Measurements from ENCODE around the gene NUP98. TPM values are rescaled to one million over a fixed set of nuclear protein-coding genes. Genes with fewer than 3 reads are reported as not detected.

NUP98 gene
- total and polyA plus RNA-seq, 2 donors (not counting 3 experiments of a cell fraction or from before 2014, with no cell fraction given): 92.7 to 169 TPM

DNA sequence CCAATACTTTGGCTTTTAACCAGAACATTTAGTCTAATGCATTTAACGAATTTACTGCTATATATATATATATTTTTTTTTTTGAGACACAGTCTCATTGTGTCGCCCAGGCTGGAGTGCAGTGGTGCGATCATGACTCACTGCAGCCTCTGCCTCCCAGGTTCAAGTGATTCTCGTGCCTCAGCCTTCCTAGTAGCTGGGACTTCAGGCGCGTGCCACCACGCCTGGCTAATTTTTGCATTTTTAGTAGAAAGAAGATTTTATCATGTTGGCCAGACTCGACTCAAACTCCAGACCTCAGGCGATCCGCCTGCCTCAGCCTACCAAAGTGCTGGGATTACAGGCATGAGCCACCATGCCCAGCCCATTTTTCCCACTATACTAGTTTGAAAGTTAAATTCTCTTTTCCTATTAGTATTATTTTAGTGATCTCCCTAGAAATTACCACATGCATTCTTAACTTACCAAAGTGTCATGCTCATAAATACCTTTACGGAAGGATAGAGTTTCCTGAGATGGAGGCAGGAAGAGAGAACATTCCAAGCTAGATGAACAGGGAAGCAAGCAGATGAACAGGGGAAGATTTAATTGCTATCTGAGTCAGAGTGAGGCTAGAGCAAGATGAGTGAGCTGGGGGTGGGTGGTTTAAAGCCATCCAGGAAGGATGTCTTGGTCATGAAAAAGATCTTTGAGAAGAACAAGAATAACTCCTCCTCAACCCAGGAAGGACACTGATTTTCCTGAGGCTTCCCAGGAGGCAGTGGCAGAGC is 6.6 kb upstream of the NUP98 start:
- H3K27me3 ChIP-seq (ENCODE audit: control insufficient read depth in 2 of 2, insufficient read depth in 2 of 2, low read length in 2 of 2): no peaks in the 10 kb centered on the region
- H3K9me3 ChIP-seq (replicated peaks; ENCODE audit: control insufficient read depth, insufficient read depth, low read length): no peaks in the 10 kb centered on the region
- H4K20me1 ChIP-seq (replicated peaks; ENCODE audit: control insufficient read depth, extremely low read depth, insufficient read depth, low read length): no peaks in the 10 kb centered on the region
- intact Hi-C loops (cut with micrococcal nuclease) (no loop called here), dilution Hi-C loops (cut with MboI; ENCODE audit: extremely low pct_ligation_motif_present, low sequenced_read_pairs) (no loop called here)
- no TSS peak for BruUV-seq (replicated peaks)
- ChIA-PET POLR2A (interaction anchor here (0.6 kb wide), 1 partner anchor 41 kb away, joined by 3 read pairs; no protein-coding TSS in a partner anchor), CTCF (interaction anchor here (0.7 kb wide), 1 partner anchor 38 kb away, joined by 3 read pairs; no protein-coding TSS in a partner anchor)
- no peak overlapping the region for H3K4me2 ChIP-seq (ENCODE audit: insufficient read depth, low read length)
- peaks cover 10% of the 10 kb centered on the region for H3K4me1 ChIP-seq (ENCODE audit: control insufficient read depth, extremely low read depth, insufficient read depth, low read length)
- H3K36me3 ChIP-seq (ENCODE audit: control insufficient read depth in 2 of 2, extremely low read depth in 1 of 2, insufficient read depth in 2 of 2, low read length in 2 of 2): no peaks in the 10 kb centered on the region
- H2AFZ ChIP-seq (ENCODE audit: low read depth, low read length): no peak overlapping the region
- DNase-seq (ENCODE audit: low read depth, low spot score) (no peak), FAIRE-seq (no peak)
- H3K9me1 ChIP-seq (replicated peaks; ENCODE audit: control insufficient read depth, extremely low read depth, insufficient read depth, low read length): no peaks in the 10 kb centered on the region
- no peaks in the 10 kb centered on the region for H3K79me2 ChIP-seq (ENCODE audit: control insufficient read depth, insufficient read depth, low read length)
- H3K27ac ChIP-seq (ENCODE audit: insufficient read depth, low read depth, low read length): no peak overlapping the region
- TF ChIP-seq EZH2 (IDR thresholded peaks at IDR 0.05; ENCODE audit: borderline replicate concordance, low read depth, low read length, severe bottlenecking) (no peak), MYC (IDR thresholded peaks at IDR 0.05; ENCODE audit: low read depth, low read length) (no peak), FOS (IDR thresholded peaks at IDR 0.05; ENCODE audit: borderline replicate concordance, insufficient read depth, low read length) (peak; percentile 7)
- no peak overlapping the region for H3K9ac ChIP-seq (replicated peaks; ENCODE audit: extremely low read depth, insufficient read depth, low read length)
- no peak overlapping the region for H3K4me3 ChIP-seq (replicated peaks in 1 of 3; ENCODE audit: insufficient read depth in 1 of 3, low read depth in 1 of 3, low read length in 3 of 3)

DNA sequence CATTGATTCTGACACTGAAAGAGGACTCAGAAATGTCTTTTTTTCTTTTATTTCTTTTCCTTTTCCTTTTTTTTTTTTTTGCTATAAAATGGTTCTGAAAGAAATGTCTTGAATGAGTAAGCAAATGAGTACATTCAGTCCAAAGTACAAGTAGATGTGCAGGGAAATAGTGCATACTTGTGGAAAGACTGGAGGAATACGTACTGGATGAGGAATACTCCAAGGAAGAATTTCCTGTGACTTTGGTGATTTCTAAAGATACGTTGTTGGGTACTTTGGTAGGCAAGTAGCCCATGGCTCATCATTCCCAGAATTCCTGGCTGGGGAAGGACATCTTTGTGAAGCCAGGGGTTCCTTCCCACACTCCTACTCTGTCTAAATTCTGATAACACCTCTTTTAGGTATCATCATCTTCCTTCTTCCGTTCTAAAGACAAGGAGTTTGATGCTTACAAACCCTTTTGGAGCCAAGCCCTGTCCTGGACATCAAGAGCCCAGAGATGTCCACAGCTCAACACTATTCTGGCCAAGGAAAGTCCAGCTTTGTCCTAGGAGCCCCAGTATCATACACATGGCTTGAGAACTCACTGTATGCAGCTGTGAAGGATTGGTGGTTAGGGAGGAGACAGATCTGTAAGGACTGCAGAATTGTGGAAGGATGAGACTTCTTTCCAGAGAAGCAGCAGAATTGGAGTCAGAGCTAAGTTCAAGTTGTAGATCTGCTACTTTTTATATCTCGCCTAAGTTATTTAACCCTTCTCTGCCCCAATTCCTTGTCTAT is 4.8 kb upstream of the NUP98 start:
- Histone ChIP-seq H3K36me3 (ENCODE audit: control insufficient read depth in 2 of 2, extremely low read depth in 1 of 2, insufficient read depth in 2 of 2, low read length in 2 of 2) (no peaks in the 10 kb centered on the region), H3K27ac (ENCODE audit: insufficient read depth, low read depth, low read length) (no peak overlapping the region), H4K20me1 (replicated peaks; ENCODE audit: control insufficient read depth, extremely low read depth, insufficient read depth, low read length) (no peaks in the 10 kb centered on the region), H3K79me2 (ENCODE audit: control insufficient read depth, insufficient read depth, low read length) (peaks cover under 1% of the 10 kb centered on the region), H3K9ac (replicated peaks; ENCODE audit: extremely low read depth, insufficient read depth, low read length) (no peak overlapping the region), H2AFZ (ENCODE audit: low read depth, low read length) (no peak overlapping the region), H3K4me3 (replicated peaks in 1 of 3; ENCODE audit: insufficient read depth in 1 of 3, low read depth in 1 of 3, low read length in 3 of 3) (no peak overlapping the region), H3K4me2 (ENCODE audit: insufficient read depth, low read length) (no peak overlapping the region), H3K9me3 (replicated peaks; ENCODE audit: control insufficient read depth, insufficient read depth, low read length) (no peaks in the 10 kb centered on the region), H3K9me1 (replicated peaks; ENCODE audit: control insufficient read depth, extremely low read depth, insufficient read depth, low read length) (no peaks in the 10 kb centered on the region), H3K27me3 (ENCODE audit: control insufficient read depth in 2 of 2, insufficient read depth in 2 of 2, low read length in 2 of 2) (no peaks in the 10 kb centered on the region), H3K4me1 (ENCODE audit: control insufficient read depth, extremely low read depth, insufficient read depth, low read length) (peaks cover 6% of the 10 kb centered on the region)
- no peak for FAIRE-seq
- intact Hi-C loops (cut with micrococcal nuclease): no loop called here
- TF ChIP-seq POLR2AphosphoS5 (IDR thresholded peaks at IDR 0.05; ENCODE audit: insufficient read depth, low read depth, low read length) (no peak), JUN (IDR thresholded peaks at IDR 0.05; ENCODE audit: borderline replicate concordance, insufficient read depth, insufficient read length, low read depth) (no peak), EZH2 (IDR thresholded peaks at IDR 0.05; ENCODE audit: borderline replicate concordance, low read depth, low read length, severe bottlenecking) (no peak), FOS (IDR thresholded peaks at IDR 0.05; ENCODE audit: borderline replicate concordance, insufficient read depth, low read length) (no peak), MYC (IDR thresholded peaks at IDR 0.05; ENCODE audit: low read depth, low read length) (no peak), POLR2A (IDR thresholded peaks at IDR 0.05; ENCODE audit: low read depth, low read length) (no peak), GATA2 (IDR thresholded peaks at IDR 0.05; ENCODE audit: insufficient read depth, insufficient read length, low read depth, low read length) (no peak)
- TF ChIP-seq, protein P1, sequence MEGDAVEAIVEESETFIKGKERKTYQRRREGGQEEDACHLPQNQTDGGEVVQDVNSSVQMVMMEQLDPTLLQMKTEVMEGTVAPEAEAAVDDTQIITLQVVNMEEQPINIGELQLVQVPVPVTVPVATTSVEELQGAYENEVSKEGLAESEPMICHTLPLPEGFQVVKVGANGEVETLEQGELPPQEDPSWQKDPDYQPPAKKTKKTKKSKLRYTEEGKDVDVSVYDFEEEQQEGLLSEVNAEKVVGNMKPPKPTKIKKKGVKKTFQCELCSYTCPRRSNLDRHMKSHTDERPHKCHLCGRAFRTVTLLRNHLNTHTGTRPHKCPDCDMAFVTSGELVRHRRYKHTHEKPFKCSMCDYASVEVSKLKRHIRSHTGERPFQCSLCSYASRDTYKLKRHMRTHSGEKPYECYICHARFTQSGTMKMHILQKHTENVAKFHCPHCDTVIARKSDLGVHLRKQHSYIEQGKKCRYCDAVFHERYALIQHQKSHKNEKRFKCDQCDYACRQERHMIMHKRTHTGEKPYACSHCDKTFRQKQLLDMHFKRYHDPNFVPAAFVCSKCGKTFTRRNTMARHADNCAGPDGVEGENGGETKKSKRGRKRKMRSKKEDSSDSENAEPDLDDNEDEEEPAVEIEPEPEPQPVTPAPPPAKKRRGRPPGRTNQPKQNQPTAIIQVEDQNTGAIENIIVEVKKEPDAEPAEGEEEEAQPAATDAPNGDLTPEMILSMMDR (IDR thresholded peaks at IDR 0.05; ENCODE audit: extremely low read depth in 1 of 2, insufficient read depth in 1 of 2, low read depth in 1 of 2, low read length in 2 of 2): no peak
- TF ChIP-seq, protein P2, sequence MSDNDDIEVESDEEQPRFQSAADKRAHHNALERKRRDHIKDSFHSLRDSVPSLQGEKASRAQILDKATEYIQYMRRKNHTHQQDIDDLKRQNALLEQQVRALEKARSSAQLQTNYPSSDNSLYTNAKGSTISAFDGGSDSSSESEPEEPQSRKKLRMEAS (IDR thresholded peaks at IDR 0.05; ENCODE audit: insufficient read depth, insufficient read length): no peak
- ChIA-PET CTCF (no interaction called here), POLR2A (no interaction called here)
- no TSS peak for BruUV-seq (replicated peaks)
- dilution Hi-C loops (cut with MboI; ENCODE audit: extremely low pct_ligation_motif_present, low sequenced_read_pairs): no loop called here
- DNase-seq (ENCODE audit: low read depth, low spot score): no peak

All from endothelial cell of umbilical vein (primary cell).